ENCODE data around the gene UGT1A4. TPM values are rescaled to one million over a fixed set of nuclear protein-coding genes. Genes with fewer than 3 reads are reported as not detected.

UGT1A4 gene
- total and polyA plus RNA-seq, 9 of the 15 experiments (the other 6 are each of a cell fraction or from before 2014, with no cell fraction given), result not detected

DNA sequence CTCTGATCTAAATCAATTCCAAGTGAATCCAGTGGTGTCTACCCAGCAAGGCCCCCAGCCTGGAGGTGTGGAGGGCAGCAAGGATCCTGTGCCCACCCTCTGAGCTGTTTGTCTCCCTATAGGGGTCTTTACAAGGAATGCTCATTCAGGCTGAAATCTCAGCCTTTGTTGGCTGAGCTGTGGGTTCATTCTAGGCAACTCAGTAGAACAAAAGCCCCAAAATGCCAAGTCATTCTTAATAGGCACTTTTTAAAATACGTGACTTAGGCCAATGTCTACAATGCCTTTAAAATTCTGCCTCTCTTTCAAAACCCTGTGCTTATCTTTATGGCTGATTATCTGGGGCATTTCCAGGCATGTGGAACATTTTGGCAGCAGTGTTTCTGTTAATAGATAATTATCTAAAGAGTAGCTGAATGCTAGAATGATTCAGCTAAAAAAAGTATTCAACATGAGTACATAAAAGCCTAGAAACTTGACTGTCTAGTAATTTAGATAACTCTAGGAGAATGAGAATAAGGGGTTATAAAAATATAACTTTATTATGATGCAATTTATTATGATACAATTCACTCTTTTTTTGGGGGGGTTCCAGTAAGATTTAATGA lies 18.4 kb upstream of the UGT1A4 start (continued):
- TF ChIP-seq ZHX1 (conservative IDR thresholded peaks at IDR 0.05; ENCODE audit: low read length) (no peak), ZNF830 (CRISPR knock-in tag; IDR thresholded peaks at IDR 0.05) (no peak), TRIM28 (IDR thresholded peaks at IDR 0.05) (no peak), GATAD2B (IDR thresholded peaks at IDR 0.05; ENCODE audit: borderline replicate concordance) (peak; percentile 90), PRMT5 (CRISPR knock-in tag; IDR thresholded peaks at IDR 0.05) (no peak), ZNF518B (CRISPR knock-in tag; IDR thresholded peaks at IDR 0.05) (no peak), MCM7 (IDR thresholded peaks at IDR 0.05) (no peak), MXI1 (IDR thresholded peaks at IDR 0.05; ENCODE audit: low read depth, low read length) (no peak), JUN (IDR thresholded peaks at IDR 0.05; ENCODE audit: borderline replicate concordance, low read depth, low read length) (no peak), JUN (CRISPR knock-in tag; IDR thresholded peaks at IDR 0.05; ENCODE audit: borderline replicate concordance) (no peak), GTF2F1 (IDR thresholded peaks at IDR 0.05; ENCODE audit: low read depth, low read length) (no peak), PHF20 (IDR thresholded peaks at IDR 0.05; ENCODE audit: partially characterized antibody) (no peak), KLF13 (tag; IDR thresholded peaks at IDR 0.05; ENCODE audit: borderline replicate concordance, low read depth) (no peak), ZNF76 (CRISPR knock-in tag; IDR thresholded peaks at IDR 0.05; ENCODE audit: borderline replicate concordance) (no peak), SMAD4 (CRISPR knock-in tag; conservative IDR thresholded peaks at IDR 0.05) (no peak), HDAC6 (IDR thresholded peaks at IDR 0.05; ENCODE audit: low read depth, low read length) (no peak), HNRNPLL (IDR thresholded peaks at IDR 0.05; ENCODE audit: low read depth, low read length, poor library complexity, severe bottlenecking) (no peak), ZNF644 (tag; IDR thresholded peaks at IDR 0.05; ENCODE audit: low read depth) (0 out of 2 replicates have a peak, but pooled peaks have one; percentile 33), TEAD2 (tag; IDR thresholded peaks at IDR 0.05) (no peak)
- TF ChIP-seq, protein P1, sequence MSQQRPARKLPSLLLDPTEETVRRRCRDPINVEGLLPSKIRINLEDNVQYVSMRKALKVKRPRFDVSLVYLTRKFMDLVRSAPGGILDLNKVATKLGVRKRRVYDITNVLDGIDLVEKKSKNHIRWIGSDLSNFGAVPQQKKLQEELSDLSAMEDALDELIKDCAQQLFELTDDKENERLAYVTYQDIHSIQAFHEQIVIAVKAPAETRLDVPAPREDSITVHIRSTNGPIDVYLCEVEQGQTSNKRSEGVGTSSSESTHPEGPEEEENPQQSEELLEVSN (IDR thresholded peaks at IDR 0.05; ENCODE audit: borderline replicate concordance in 1 of 2, extremely low read depth in 1 of 2, insufficient read depth in 1 of 2, insufficient read length in 1 of 2, low read depth in 1 of 2, low read length in 1 of 2, poor library complexity in 1 of 2, severe bottlenecking in 1 of 2), result no peak
- TF ChIP-seq, protein P2, sequence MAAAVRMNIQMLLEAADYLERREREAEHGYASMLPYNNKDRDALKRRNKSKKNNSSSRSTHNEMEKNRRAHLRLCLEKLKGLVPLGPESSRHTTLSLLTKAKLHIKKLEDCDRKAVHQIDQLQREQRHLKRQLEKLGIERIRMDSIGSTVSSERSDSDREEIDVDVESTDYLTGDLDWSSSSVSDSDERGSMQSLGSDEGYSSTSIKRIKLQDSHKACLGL (CRISPR knock-in tag; IDR thresholded peaks at IDR 0.05; ENCODE audit: borderline replicate concordance, poor library complexity, severe bottlenecking), result no peak

Measured in K562 (cell line).